NCI-H82 treated with DMSO at 0.1 percent for 48 hours (cell line): Measurements from ENCODE around the gene NTMT1.
A peak's percentile ranks its signal among the peaks of the same experiment; 100 is the strongest.
"Not testable (repeated sequence)": the region's sequence is repeated elsewhere in the genome, so short reads cannot be mapped to it uniquely, and the experiment has no call there.

Experiments used
- DNase-seq: peaks from one replicate; lab custom pipeline; 2025; ENCODE audit not compliant: unreplicated experiment; lab: John Stamatoyannopoulos, UW

Gene NTMT1

DNA sequence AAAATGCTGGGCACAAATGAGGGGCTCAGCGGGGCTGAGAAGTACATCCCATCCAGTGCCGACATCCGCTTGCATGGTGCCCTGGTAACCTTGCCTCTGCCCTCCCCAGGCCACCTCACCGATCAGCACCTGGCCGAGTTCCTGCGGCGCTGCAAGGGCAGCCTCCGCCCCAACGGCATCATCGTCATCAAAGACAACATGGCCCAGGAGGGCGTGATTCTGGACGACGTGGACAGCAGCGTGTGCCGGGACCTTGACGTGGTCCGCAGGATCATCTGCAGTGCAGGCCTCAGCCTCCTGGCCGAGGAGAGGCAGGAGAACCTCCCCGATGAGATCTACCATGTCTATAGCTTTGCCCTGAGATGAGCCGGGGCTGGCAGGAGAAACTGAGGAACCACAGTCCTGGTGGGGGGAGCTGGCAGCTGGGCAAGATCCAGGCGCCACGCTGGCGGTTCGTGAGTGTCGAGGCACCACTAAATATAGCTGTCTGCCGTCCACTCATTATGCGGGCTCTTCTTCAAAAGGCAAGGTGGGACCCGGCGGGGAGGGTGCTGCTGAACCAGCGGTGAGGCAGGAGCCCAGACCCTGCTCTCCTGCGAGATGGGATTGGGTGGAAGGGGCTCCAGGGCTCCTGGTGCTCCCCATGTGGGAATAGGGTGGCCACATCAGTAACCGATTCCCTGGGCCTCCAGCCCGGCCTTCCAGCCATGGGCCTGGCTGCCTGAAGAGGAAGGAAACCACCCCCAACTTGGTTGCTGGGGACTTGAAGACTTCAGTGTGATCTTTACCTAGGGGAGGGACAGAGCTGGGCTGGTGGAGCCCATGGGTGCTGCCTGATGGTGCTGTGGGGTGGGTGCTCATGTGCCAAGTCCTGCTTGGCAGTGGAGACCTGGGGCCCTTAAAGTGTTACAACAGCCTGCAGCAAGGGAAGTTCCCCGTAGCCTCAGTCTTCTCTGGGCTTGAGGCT lies 9.4 kb downstream of the NTMT1 start:
- no peak for DNase-seq

GRCh38 chr9:129636343-129636742 lies 10.4 kb downstream of the NTMT1 start:
- not testable (repeated sequence) for DNase-seq

DNA sequence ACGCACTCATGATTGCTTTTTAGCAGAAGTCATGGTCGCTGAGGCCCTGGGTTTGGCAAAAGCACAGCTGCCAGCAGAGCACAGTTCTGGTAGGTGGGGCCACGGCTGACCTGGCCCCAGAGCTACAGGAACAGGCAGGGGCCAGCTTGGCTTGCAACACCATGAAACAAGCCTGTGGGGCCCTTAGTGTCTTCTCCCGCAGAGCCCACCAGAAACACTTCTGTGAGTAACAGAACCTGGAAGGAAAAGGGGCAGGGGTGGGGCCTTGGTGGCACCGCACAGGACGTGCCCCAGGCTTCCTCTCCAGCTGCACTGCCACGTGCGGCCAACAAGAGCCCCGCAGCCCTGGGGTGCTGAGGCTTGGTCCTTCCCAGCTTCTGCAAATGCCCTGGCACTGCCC lies 11.1 kb downstream of the NTMT1 start:
- no peak for DNase-seq

DNA sequence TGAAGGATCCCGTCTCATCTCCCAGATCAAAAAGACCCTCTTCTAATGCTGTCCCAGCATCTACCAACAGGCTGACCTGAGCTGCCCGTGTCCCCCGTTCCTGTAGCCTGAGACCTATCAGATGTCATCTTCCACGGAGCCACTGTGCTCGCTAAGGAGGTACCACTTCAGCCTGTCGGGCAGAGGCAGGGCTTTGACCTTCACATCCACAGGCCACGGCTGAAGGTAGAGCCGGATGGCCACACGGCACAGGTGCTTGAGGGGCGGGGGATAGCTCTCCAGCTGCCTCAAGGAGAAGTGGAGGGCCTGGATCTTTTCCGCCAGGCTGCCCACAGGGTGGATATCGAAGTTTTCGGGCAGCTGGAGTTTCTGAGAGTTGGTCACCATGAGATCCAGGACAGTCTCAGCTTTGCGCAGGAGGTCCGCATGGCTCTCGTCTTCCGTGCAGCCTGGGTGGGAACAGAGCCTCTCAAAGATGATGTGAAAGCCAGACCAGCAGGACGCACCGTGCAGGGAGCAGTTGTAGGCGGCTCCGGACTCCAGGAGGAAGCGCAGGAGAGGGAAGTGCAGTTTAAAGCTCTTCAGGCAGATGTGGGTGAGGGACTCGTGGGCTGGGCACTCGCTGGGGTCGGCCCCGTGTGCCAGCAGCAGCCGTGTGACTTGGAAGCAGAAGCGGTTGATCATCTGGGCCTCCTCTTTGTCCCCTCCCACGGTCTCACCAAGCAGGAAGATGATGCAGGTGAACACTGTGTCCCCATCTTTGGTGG lies 11.9 kb downstream of the NTMT1 start:
- DNase-seq = no peak

DNA sequence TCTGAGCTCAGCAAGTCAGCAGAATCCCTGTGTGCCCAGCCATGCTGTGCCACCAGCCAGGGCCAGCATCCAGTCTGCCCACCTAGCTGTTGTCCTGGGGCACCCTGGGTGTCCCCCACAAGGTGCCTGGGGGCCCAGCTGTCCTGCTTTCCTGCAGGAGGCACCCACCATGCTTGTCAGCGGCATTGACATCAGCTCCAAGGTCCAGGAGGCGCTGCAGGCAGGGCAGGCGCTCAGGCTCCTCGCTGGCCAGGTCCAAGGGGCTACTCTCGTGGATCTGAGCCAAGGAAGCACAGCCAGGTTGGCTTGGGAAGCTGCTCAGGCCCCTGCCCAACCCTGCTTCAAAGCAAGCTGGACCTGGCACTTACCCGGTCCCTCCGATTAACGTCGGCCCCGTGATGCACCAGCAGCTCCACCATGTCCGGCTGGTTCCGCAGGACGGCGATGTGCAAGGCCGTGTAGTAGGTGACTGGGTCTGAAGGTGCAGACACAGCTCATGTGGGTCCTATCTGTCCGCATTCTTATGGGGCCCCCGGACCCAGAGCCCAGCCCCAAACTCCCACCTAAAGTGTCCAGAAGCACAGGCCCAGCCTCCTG lies 13.2 kb downstream of the NTMT1 start:
- DNase-seq = no peak

- no peak for DNase-seq
These were observed 13.8 kb downstream of the NTMT1 start for GRCh38 chr9:129639756-129640085.

GRCh38 chr9:129640086-129640870 lies 14.3 kb downstream of the NTMT1 start:
- peak; percentile 91 for DNase-seq

DNA sequence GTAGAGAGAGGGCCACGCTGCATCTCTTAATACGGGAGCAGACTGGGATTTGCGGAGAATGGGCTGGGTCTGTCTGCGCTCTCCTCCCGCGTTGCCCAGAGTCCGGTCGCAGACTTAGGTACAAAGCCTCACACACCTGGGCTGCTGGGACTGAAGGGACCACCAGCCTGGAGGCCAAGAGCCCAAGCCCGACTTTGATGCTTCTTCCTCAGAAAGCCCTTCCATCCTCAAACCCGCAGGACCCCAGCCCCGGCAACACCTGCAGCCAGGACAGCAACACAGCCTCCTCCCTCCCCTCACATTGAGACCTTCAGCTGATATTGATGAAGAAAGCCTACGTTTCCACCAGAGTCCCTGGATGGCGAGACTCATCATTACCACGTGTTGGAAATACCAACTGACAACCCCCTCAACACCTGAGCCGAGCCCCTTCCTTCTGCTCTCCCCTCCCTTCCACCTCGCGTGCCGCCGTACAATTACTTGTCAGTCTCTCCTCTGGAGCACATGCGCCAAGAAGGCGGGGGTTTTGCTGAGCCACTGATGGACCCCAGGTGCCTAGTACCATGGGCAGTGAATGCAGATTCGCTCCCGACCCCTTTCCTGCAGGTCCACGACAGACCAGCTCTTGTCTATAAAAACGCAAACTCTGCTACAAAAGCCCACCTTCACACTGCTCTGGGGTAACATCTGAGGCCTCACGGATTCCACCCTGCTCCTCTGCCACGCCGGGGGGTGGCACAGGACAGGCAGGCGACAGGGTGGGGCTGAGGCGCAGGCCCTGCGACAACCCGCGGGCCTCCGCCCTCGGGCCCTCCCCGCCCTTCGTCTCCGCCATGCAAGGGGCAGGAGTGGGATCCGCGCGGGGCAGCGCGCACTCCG lies 15.1 kb downstream of the NTMT1 start:
- no peak for DNase-seq

- peak; percentile 64 for DNase-seq
These were observed 16.0 kb downstream of the NTMT1 start, which contains the start of gene ASB6 for GRCh38 chr9:129641750-129642585. TSS of gene ASB6 (minus strand) at chr9:129642151. CDS start at chr9:129641999, 152 bp downstream.

DNA sequence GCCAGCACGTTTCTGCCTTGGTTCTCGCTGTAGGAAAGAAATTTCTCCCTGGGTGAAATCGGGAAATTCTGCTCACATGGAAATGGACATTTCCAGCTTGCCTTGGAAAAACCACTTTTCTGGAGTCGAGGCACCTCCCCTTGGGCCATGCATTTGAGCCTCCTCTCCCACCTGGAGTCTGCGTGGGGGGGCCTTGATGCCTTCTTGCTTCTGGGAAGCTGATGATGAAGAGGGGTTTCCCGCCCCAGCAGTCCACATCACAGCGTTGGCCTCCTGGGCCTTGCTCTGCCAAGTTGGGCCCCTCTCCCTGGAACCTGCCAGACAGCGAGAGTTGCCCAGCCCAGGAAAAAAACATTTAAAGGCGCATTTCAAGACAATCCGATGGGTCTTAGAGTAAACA lies 17.7 kb downstream of the NTMT1 start:
- no peak for DNase-seq

DNA sequence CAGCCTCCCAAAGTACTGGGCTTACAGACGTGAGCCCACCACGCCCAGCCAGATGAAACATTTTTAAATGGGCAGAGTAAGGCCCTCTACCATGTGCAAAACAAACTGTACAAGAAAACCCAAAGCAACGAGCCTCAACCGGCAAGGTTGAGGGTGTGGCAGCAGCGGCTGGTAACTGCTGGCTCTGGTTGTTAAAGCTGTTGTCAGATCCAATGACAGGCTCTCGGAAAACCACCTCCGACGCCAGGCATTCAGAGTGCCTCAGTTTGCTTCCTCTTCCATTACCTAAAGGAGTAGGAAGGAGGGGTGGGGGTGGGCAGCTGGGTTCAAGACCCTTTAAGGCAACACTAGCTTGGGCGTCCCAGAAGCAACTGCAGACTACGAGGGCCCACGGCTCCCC lies 18.4 kb downstream of the NTMT1 start:
- no peak for DNase-seq

GRCh38 chr9:129644902-129645301 lies 18.9 kb downstream of the NTMT1 start:
- DNase-seq = no peak

DNA sequence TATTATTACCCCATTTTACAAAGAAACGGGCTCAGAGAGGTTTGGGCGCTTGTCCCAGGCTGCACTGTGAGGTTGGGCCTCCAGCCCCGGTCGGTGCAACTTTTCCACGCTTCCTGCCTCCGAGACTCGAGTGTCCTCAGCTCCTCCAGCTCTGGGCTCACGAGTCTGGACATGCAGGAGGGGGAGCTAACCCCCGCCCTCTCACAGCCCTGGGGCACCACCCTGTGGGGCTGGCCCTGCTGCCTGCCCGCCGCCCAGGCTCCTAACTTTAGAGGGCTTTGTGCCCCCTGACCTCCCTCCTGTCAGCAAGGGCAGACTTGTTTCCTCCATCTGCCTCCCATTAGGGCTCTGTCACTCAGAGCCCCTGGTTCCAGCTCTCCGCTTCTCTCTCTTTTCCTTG lies 20.3 kb downstream of the NTMT1 start:
- no peak for DNase-seq

GRCh38 chr9:129646654-129647053 lies 20.7 kb downstream of the NTMT1 start:
- DNase-seq = no peak

GRCh38 chr9:129647635-129648034 lies 21.7 kb downstream of the NTMT1 start:
- no peak for DNase-seq

DNA sequence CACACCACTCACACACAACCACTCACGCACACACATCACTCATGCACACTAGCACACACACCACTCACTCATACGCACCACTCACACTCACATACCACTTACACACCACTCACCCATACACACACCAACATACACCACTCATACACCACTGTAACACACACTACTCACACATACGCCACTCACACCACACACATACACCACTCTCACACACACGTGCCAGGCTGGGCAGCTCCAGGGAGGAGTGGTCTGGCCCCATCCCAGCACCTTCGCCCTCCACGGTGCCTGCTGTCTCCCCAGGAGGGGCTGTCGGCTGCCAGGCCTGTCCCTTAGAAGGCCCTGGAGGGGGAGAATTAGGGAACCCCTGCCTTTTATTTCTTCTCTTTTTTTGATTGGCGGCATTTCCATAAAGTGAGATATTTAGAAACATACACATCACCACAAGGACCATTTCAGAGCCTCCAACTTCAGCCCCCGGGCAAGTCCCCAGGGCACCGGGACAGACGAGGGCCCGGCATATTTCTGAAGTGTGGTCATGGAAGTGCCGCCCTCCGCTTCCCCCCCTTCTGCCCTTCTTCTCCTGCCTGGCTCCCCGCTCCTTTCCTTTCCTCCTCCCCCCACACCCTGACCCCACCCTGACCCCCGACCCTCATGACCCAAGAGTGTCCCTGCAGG lies 22.3 kb downstream of the NTMT1 start:
- DNase-seq = no peak

DNA sequence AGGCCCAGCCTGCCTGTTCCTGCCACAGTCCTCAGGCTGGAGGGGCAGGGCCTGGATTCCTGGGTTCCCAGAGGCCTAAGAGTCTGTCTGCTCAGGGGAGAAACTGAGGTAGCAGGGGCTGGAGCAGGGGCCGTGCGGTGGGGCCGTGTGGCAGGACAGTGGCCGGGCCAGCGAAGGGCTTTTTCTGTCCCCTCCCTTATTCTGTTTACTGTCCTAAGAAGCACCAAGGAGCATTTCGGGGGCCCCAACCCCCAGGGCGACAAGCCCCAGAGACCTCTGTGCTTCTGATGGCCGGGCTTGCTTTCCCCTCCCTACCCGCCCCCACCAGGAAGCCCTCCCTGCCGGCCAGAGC lies 22.8 kb downstream of the NTMT1 start:
- no peak for DNase-seq
